Vagina (tissue), 2 donors: ENCODE data around the gene PLD5.

Experiments used
- CTCF ChIP-seq, 3 experiments: fragments of 450-650 bp in 2 of 3; fragments of 200-600 bp in 1 of 3; sonication (generic) in 1 of 3; IDR thresholded peaks; one replicate each; pipeline ENCODE4 v1.5.1; 2017 to 2019; ENCODE audit warnings: antibody characterized with exemption in 3 of 3, mild to moderate bottlenecking in 2 of 3, moderate library complexity in 2 of 3
- POLR2A ChIP-seq, 2 donors: fragments of 450-650 bp; IDR thresholded peaks; one replicate each; pipeline ENCODE4 v1.6.1; 2017; ENCODE audit warnings: antibody characterized with exemption in 2 of 2, mild to moderate bottlenecking in 2 of 2, moderate library complexity in 2 of 2
- POLR2AphosphoS5 ChIP-seq, 2 donors: sonication (generic); formaldehyde crosslinking; IDR thresholded peaks; one replicate each; pipeline ENCODE4 v1.9.0; 2017; ENCODE audit warnings: antibody characterized with exemption in 2 of 2, mild to moderate bottlenecking in 2 of 2, low read depth in 1 of 2; ENCODE audit not compliant: insufficient read depth in 1 of 2

DNA sequence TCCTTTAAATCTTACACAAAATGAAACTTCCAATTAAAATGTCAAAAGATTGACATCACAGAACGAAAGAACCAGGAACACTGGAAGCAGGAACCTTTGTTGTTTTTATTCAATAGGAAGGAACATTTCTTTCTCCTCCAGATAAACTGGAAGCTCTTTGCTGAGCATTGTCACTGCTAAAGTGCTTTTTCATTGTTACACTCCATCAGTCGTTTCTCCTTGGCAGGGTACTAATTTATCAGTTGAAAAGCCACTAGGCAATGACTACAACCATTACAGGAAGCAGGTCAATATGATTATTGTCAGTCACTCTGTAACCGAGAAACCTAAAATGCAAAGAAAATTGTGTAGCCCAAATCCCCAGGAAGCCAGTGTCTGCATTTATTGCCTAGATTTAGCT, 362.4 kb downstream of the PLD5 start:
- TF ChIP-seq POLR2AphosphoS5 (IDR thresholded peaks at IDR 0.05; ENCODE audit: insufficient read depth in 1 of 2, low read depth in 1 of 2) = no peak
- no peak for TF ChIP-seq CTCF (IDR thresholded peaks at IDR 0.05)
- no peak for TF ChIP-seq POLR2A (IDR thresholded peaks at IDR 0.05)
